Subcutaneous adipose tissue (tissue), 4 donors: ENCODE data around the gene ALDH18A1. TPM values are rescaled to one million over a fixed set of nuclear protein-coding genes. Genes with fewer than 3 reads are reported as not detected.

ENCODE experiments used
- total RNA-seq, 4 donors: library from RNA; depleted of rRNA; stranded (reverse); fragments of >200 nt; gene quantifications; one replicate each; pipeline ENCODE4 v1.1.0, GENCODE V29; 2016
- TF ChIP-seq, protein P1 (sequence below): fragments of 450-650 bp; IDR thresholded peaks from one replicate; pipeline ENCODE4 v1.5.1; 2016; ENCODE audit warnings: low read depth, mild to moderate bottlenecking, control low read depth, antibody characterized with exemption, moderate library complexity

ALDH18A1 gene
- 10 to 100 TPM; 18.5 to 29.0 (median 18.9) TPM for total RNA-seq

DNA sequence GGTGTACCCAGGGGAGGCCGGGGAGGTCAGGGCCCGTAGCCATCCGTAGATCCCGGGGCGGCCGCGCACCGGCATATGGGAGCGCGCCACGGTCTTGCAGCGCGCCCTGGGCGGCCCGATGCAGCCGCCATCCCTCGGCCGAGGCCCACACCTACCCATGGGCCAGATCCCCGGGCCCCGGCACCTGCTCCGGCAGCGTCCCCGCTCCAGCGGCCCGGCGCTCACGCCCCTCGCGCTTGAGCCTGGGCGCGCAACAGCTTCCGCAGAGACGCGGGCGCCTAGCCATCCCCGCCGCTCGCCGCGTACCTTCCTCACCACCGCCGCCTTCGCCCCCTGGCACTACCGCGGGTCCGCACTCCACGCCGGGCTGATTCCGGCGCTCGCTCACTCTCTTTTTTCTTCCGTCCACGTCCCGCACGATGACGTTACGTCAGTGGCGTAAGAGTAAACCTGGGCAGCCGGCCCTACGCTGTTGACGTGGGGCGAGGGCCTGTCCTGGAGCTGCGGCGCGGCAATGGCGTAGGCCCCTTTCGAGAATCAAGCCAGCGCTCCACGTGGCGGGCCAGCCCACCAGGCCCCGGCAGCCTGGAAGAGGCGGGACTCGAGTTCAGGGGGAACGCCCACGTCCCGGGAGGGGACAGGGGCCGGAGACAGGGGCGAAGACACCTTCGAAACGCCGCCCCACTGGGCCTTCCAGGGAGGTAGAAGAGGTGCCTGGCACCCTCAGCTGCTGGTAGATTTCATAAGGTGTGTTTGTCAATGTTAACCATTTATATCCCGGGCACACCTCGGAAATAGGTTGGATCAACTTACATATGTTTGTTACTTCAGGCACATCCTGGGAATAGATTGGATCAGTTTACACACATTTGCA is at the start of gene ALDH18A1:
Gene ALDH18A1 (minus strand): TSS at position 421 of the 874 bp plus-strand sequence. CDS start 3,334 bp downstream, outside the sequence.
- TF ChIP-seq, protein P1, sequence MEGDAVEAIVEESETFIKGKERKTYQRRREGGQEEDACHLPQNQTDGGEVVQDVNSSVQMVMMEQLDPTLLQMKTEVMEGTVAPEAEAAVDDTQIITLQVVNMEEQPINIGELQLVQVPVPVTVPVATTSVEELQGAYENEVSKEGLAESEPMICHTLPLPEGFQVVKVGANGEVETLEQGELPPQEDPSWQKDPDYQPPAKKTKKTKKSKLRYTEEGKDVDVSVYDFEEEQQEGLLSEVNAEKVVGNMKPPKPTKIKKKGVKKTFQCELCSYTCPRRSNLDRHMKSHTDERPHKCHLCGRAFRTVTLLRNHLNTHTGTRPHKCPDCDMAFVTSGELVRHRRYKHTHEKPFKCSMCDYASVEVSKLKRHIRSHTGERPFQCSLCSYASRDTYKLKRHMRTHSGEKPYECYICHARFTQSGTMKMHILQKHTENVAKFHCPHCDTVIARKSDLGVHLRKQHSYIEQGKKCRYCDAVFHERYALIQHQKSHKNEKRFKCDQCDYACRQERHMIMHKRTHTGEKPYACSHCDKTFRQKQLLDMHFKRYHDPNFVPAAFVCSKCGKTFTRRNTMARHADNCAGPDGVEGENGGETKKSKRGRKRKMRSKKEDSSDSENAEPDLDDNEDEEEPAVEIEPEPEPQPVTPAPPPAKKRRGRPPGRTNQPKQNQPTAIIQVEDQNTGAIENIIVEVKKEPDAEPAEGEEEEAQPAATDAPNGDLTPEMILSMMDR, result no peak

DNA sequence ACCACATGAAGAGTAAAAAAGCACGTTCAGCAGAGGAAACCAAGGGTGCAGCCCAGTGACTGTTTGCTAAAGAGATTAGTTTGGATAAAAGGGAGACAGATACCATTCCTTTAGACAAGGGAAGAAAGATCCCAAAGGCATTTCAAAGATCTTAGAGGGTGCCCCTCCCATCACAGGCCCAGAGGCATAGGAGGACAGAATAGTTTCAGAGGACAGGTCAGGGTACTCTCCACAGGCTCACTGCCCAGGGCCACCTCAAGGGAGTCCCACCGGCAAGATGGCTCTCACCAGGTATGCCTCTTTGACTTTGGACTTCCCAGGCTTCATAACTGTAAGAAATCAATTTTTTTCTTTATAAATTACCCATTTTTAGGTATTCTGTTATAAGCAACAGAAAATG is 41.9 kb upstream of the ALDH18A1 start:
- TF ChIP-seq, protein P1, result no peak

DNA sequence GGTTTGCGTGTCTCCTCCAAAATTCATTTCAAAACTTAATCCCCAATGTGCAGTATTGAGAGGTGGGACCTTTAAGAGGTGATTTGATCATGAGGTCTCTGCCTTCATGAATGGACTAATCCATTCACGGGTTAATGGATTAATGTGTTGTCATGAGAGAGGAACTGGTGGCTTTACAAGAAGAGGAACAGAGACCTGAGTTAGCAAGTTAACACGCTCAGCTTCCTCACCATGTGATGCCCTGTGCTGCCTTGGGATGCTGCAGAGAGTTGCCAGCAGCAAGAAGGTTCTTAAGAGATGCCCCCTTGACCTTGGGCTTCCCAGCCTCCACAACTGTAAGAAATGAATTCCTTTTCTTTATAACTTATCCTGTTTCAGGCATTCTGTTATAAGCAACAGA is 40.9 kb upstream of the ALDH18A1 start:
- TF ChIP-seq, protein P1, result no peak

DNA sequence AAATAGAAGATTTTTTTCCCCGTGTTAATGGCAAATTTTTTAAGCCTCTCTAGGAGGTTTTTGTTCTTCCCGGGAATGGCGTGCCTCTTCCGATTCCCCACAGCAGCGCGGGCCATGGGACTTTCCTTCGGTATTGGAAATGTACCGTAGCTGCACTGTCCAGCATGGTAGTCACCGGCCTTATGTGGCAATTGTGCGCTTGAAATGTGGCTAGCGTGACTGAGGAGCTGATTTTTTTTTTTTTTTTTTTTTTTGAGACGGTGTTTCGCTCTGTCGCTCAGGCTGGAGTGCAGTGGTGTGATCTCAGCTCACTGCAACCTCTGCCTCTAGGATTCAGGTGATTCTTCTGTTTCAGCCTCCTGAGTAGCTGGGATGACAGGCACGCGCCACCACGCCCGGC is 38.2 kb upstream of the ALDH18A1 start:
- TF ChIP-seq, protein P1, result no peak

DNA sequence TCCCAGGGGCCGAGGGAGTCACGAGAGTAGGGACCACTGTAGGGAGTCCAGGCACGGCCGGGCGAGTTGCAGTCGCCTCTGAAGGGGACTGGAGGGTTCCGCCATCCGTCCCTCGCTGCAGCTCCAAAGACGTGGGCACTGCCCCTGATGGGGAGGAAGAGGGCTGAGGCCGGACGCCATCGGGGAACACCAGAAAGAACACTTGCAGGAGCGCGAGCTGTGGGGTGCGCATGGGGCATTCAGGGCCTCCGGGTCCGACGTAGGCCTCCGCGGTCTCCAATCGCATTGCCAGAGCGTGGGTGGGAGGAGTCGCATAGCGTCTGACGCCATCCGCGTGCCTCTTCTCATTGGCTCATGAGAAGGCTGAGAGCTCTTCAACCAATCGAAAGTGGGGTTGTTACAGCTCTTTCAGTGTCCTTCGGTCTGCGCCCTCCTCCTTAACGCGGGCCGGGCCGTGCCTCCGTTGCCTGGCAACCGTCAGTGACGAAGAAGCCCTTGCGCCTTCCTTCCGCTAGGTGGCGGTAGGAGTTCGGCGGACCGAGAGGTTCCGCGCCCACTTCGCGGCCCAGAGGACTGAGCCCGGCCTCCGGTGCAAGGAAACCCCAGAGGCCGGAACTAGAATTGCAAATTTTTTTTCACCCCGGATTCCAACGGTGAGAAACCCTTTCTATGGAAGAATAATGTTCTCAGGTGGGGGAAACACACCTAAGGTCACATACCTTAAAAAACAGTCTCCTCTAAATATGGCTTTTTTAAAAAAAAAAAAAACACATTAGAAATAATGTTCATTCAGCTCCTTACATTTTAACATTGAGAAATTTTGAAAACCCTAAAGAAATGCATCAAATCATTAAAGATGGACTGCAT is 37.4 kb upstream of the ALDH18A1 start, which contains the start of gene TCTN3:
Gene TCTN3 (minus strand): TSS at position 260 of the 867 bp plus-strand sequence. CDS start 28 bp downstream, at position 232.
- TF ChIP-seq, protein P1, result no peak

DNA sequence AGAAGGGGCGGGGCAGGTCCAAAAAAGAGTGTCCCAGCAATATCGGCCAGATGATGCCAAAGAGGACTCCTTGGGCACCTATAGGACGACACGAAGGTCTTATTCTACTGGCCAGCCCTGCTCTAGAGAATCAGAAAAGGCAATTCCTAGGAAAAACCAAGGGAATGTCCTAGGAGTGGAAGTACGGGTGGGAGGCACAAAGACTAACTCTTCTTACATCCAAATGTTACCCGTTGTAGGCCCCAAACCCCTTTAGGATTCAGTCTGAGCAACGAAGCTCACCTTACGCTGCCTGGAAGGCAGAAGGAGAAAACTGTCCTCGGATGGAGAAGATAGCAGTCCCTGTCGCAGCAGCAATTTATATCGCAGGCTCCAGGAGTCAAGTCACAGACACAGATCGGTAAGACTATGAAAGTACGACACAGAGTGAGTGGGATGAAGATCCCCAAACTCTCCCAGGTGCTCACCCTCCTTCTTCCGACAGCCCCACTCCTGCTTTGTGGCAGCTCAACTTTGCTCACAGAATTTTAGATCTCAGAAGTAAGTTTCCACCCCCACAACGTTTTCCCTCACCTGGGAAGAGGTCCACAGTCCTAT is 36.7 kb upstream of the ALDH18A1 start:
- TF ChIP-seq, protein P1, result no peak

DNA sequence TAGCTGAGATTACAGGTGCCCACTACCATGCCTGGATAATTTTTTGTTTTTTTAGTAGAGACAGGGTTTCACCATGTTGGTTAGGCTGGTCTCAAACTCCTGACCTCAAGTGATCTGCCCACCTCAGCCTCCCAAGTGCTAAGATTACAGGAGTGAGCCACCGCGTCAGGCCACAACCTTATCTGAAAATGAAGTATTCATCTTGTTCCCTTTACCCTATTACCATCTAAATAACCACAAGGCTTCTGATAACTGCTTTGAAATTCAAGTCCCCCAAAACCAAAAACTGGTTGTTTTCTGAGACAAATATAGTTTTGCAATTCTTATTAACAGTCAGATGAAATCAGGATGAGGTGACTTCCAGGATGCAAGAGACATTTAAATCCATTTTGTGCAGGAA is 34.8 kb upstream of the ALDH18A1 start:
- TF ChIP-seq, protein P1, result no peak
